Ishikawa (cell line): Measurements from ENCODE around the gene NFS1.

ENCODE experiments used
- CEBPB ChIP-seq: IDR thresholded peaks from 2 replicates; pipeline ENCODE4 v1.6.1; 2012
- CREB1 ChIP-seq: IDR thresholded peaks from 2 replicates; pipeline ENCODE4 v1.6.1; 2012; ENCODE audit warnings: low read depth
- EGR1 ChIP-seq: IDR thresholded peaks from 2 replicates; pipeline ENCODE4 v1.6.1; 2012
- EP300 ChIP-seq: IDR thresholded peaks from 2 replicates; pipeline ENCODE4 v1.6.1; 2012; ENCODE audit warnings: borderline replicate concordance
- FOXM1 ChIP-seq: IDR thresholded peaks from 2 replicates; pipeline ENCODE4 v1.6.1; 2012; ENCODE audit warnings: low read depth, borderline replicate concordance
- MAX ChIP-seq: IDR thresholded peaks from 2 replicates; pipeline ENCODE4 v1.6.1; 2012
- NFIC ChIP-seq: IDR thresholded peaks from 2 replicates; pipeline ENCODE4 v1.6.1; 2012
- RAD21 ChIP-seq: IDR thresholded peaks from 2 replicates; pipeline ENCODE4 v1.6.1; 2012; ENCODE audit warnings: low read depth
- REST ChIP-seq: IDR thresholded peaks from 2 replicates; pipeline ENCODE4 v1.6.1; 2012; ENCODE audit warnings: low read depth, mild to moderate bottlenecking
- TAF1 ChIP-seq: IDR thresholded peaks from 2 replicates; pipeline ENCODE4 v1.6.1; 2012; ENCODE audit warnings: low read depth, mild to moderate bottlenecking
- TCF12 ChIP-seq: IDR thresholded peaks from 2 replicates; pipeline ENCODE4 v1.6.1; 2012; ENCODE audit warnings: low read depth
- TEAD4 ChIP-seq: IDR thresholded peaks from 2 replicates; pipeline ENCODE4 v1.6.1; 2012
- USF1 ChIP-seq: IDR thresholded peaks from 2 replicates; pipeline ENCODE4 v1.6.1; 2012
- YY1 ChIP-seq: IDR thresholded peaks from 2 replicates; pipeline ENCODE4 v1.6.1; 2012; ENCODE audit warnings: low read depth
- ZBTB7A ChIP-seq: IDR thresholded peaks from 2 replicates; pipeline ENCODE4 v1.6.1; 2012; ENCODE audit warnings: low read depth

NFS1 gene

GRCh38 chr20:35715652-35716051 is 16.5 kb upstream of the NFS1 start:
- TF ChIP-seq CEBPB, result no peak
- no peak for TF ChIP-seq EGR1
- no peak for TF ChIP-seq TEAD4
- no peak for TF ChIP-seq ZBTB7A
- no peak for TF ChIP-seq TAF1
- TF ChIP-seq CREB1, result no peak
- no peak for TF ChIP-seq REST
- TF ChIP-seq RAD21, result no peak
- TF ChIP-seq YY1, result no peak
- TF ChIP-seq TCF12, result no peak
- TF ChIP-seq FOXM1, result no peak
- TF ChIP-seq MAX, result no peak
- TF ChIP-seq NFIC, result no peak
- TF ChIP-seq USF1, result no peak
- TF ChIP-seq EP300, result no peak

GRCh38 chr20:35714127-35714526 is 15.0 kb upstream of the NFS1 start:
- TF ChIP-seq ZBTB7A, result no peak
- TF ChIP-seq RAD21, result no peak
- TF ChIP-seq CEBPB, result no peak
- no peak for TF ChIP-seq MAX
- TF ChIP-seq TAF1, result no peak
- TF ChIP-seq CREB1, result no peak
- no peak for TF ChIP-seq EP300
- TF ChIP-seq TCF12, result no peak
- no peak for TF ChIP-seq NFIC
- TF ChIP-seq REST, result no peak
- no peak for TF ChIP-seq FOXM1
- no peak for TF ChIP-seq EGR1

GRCh38 chr20:35711588-35712209 is 12.5 kb upstream of the NFS1 start:
- TF ChIP-seq EP300, result no peak

GRCh38 chr20:35710884-35711587 is 11.9 kb upstream of the NFS1 start:
- TF ChIP-seq TAF1 (no peak), MAX (no peak), USF1 (no peak), NFIC (no peak), ZBTB7A (no peak), FOXM1 (no peak), CREB1 (no peak), CEBPB (no peak), TEAD4 (no peak), TCF12 (no peak), EGR1 (no peak), RAD21 (no peak), YY1 (no peak), REST (no peak)

GRCh38 chr20:35710039-35710438 is 10.9 kb upstream of the NFS1 start:
- TF ChIP-seq CEBPB, result no peak
- TF ChIP-seq EGR1, result no peak
- TF ChIP-seq EP300, result no peak
